ENCODE data around the gene FRMD4A.

The FRMD4A gene

GRCh38 chr10:14265709-14266108, 65.0 kb downstream of the FRMD4A start:
- no peak for TF ChIP-seq JUND (IDR thresholded peaks at IDR 0.05; ENCODE audit: low read depth)
- in situ Hi-C loops (cut with HindIII; ENCODE audit: low pct_unique_long_range_greater_than_20kb, low sequenced_read_pairs) = no loop called here

GRCh38 chr10:14262836-14263425, 67.8 kb downstream of the FRMD4A start:
- in situ Hi-C loops (cut with HindIII; ENCODE audit: low pct_unique_long_range_greater_than_20kb, low sequenced_read_pairs) = no loop called here
- no peak for TF ChIP-seq JUND (IDR thresholded peaks at IDR 0.05; ENCODE audit: low read depth)
- no peak for DNase-seq (ENCODE audit: low read depth in 1 of 2, low spot score in 1 of 2)

More at GRCh38 chr10:14265709-14266108, 65.0 kb downstream of the FRMD4A start:
- no peak for DNase-seq (ENCODE audit: low read depth in 1 of 2, low spot score in 1 of 2)

GRCh38 chr10:14261336-14261735, 69.4 kb downstream of the FRMD4A start:
- in situ Hi-C loops (cut with HindIII; ENCODE audit: low pct_unique_long_range_greater_than_20kb, low sequenced_read_pairs) = no loop called here
- no peak for TF ChIP-seq JUND (IDR thresholded peaks at IDR 0.05; ENCODE audit: low read depth)
- DNase-seq (ENCODE audit: low read depth in 1 of 2, low spot score in 1 of 2) = no peak

- no peak for TF ChIP-seq JUND (IDR thresholded peaks at IDR 0.05; ENCODE audit: low read depth)
- DNase-seq (ENCODE audit: low read depth in 1 of 2, low spot score in 1 of 2) = peak in 1 of 2 experiments; percentile 83
- in situ Hi-C loops (cut with HindIII; ENCODE audit: low pct_unique_long_range_greater_than_20kb, low sequenced_read_pairs) = no loop called here
Observed at GRCh38 chr10:14259696-14260566, 70.8 kb downstream of the FRMD4A start.

- TF ChIP-seq JUND (IDR thresholded peaks at IDR 0.05; ENCODE audit: low read depth) = no peak
- DNase-seq (ENCODE audit: low read depth in 1 of 2, low spot score in 1 of 2) = peak in 1 of 2 experiments; percentile 74
- in situ Hi-C loops (cut with HindIII; ENCODE audit: low pct_unique_long_range_greater_than_20kb, low sequenced_read_pairs) = no loop called here
Observed at GRCh38 chr10:14254368-14254767, 76.4 kb downstream of the FRMD4A start.

GRCh38 chr10:14253711-14254110, 77.0 kb downstream of the FRMD4A start:
- no peak for TF ChIP-seq JUND (IDR thresholded peaks at IDR 0.05; ENCODE audit: low read depth)
- in situ Hi-C loops (cut with HindIII; ENCODE audit: low pct_unique_long_range_greater_than_20kb, low sequenced_read_pairs) = no loop called here
- peak in 1 of 2 experiments; percentile 33 for DNase-seq (ENCODE audit: low read depth in 1 of 2, low spot score in 1 of 2)

- TF ChIP-seq JUND (IDR thresholded peaks at IDR 0.05; ENCODE audit: low read depth) = no peak
- no peak for DNase-seq (ENCODE audit: low read depth in 1 of 2, low spot score in 1 of 2)
- in situ Hi-C loops (cut with HindIII; ENCODE audit: low pct_unique_long_range_greater_than_20kb, low sequenced_read_pairs) = no loop called here
Observed at GRCh38 chr10:14253079-14253478, 77.6 kb downstream of the FRMD4A start.

- no peak for DNase-seq (ENCODE audit: low read depth in 1 of 2, low spot score in 1 of 2)
- TF ChIP-seq JUND (IDR thresholded peaks at IDR 0.05; ENCODE audit: low read depth) = no peak
- in situ Hi-C loops (cut with HindIII; ENCODE audit: low pct_unique_long_range_greater_than_20kb, low sequenced_read_pairs) = no loop called here
Observed at GRCh38 chr10:14250496-14251076, 80.1 kb downstream of the FRMD4A start.

GRCh38 chr10:14247377-14248116, 83.2 kb downstream of the FRMD4A start:
- in situ Hi-C loops (cut with HindIII; ENCODE audit: low pct_unique_long_range_greater_than_20kb, low sequenced_read_pairs) = no loop called here
- no peak for DNase-seq (ENCODE audit: low read depth in 1 of 2, low spot score in 1 of 2)
- TF ChIP-seq JUND (IDR thresholded peaks at IDR 0.05; ENCODE audit: low read depth) = no peak

GRCh38 chr10:14244801-14245211, 85.9 kb downstream of the FRMD4A start:
- TF ChIP-seq JUND (IDR thresholded peaks at IDR 0.05; ENCODE audit: low read depth) = no peak
- in situ Hi-C loops (cut with HindIII; ENCODE audit: low pct_unique_long_range_greater_than_20kb, low sequenced_read_pairs) = no loop called here
- no peak for DNase-seq (ENCODE audit: low read depth in 1 of 2, low spot score in 1 of 2)

- no peak for TF ChIP-seq JUND (IDR thresholded peaks at IDR 0.05; ENCODE audit: low read depth)
- in situ Hi-C loops (cut with HindIII; ENCODE audit: low pct_unique_long_range_greater_than_20kb, low sequenced_read_pairs) = no loop called here
- peak in 1 of 2 experiments; percentile 38 for DNase-seq (ENCODE audit: low read depth in 1 of 2, low spot score in 1 of 2)
Observed at GRCh38 chr10:14244147-14244546, 86.6 kb downstream of the FRMD4A start.

- in situ Hi-C loops (cut with HindIII; ENCODE audit: low pct_unique_long_range_greater_than_20kb, low sequenced_read_pairs) = no loop called here
- no peak for DNase-seq (ENCODE audit: low read depth in 1 of 2, low spot score in 1 of 2)
- no peak for TF ChIP-seq JUND (IDR thresholded peaks at IDR 0.05; ENCODE audit: low read depth)
Observed at GRCh38 chr10:14243221-14243620, 87.5 kb downstream of the FRMD4A start.
